ENCODE data around the gene NPPB.

GRCh38 chr1:11857164-11857851, 1.4 kb downstream of the NPPB start:
- no peak for TF ChIP-seq CTCF (IDR thresholded peaks at IDR 0.05)
- no peak for TF ChIP-seq POLR2A (IDR thresholded peaks at IDR 0.05)
- TF ChIP-seq POLR2AphosphoS5 (IDR thresholded peaks at IDR 0.05): no peak

Data from breast epithelium (tissue), 3 donors.